Measurements from ENCODE around the gene MBTD1.

DNA sequence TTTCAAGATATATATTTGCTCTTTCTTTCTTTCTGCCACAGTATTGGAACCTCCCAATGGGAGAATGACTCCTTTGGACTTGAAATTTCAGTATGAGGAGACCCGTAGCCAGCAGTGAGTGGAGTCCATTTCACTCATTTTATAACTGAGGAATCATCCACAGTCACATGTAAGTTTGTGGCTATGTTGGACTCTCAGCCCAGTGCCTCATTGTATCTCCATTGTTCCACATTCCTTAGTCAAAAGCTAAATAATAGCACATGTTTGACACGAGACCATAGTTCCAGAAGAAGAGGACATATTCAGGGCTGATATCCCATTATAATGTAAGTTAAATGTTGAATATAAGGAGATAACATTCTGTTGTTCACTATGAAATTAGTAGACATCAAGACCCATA is 126.5 kb downstream of the MBTD1 start:
- TF ChIP-seq POLR2A (IDR thresholded peaks at IDR 0.05) (no peak), POLR2AphosphoS5 (IDR thresholded peaks at IDR 0.05) (no peak)
- TF ChIP-seq, protein P1, sequence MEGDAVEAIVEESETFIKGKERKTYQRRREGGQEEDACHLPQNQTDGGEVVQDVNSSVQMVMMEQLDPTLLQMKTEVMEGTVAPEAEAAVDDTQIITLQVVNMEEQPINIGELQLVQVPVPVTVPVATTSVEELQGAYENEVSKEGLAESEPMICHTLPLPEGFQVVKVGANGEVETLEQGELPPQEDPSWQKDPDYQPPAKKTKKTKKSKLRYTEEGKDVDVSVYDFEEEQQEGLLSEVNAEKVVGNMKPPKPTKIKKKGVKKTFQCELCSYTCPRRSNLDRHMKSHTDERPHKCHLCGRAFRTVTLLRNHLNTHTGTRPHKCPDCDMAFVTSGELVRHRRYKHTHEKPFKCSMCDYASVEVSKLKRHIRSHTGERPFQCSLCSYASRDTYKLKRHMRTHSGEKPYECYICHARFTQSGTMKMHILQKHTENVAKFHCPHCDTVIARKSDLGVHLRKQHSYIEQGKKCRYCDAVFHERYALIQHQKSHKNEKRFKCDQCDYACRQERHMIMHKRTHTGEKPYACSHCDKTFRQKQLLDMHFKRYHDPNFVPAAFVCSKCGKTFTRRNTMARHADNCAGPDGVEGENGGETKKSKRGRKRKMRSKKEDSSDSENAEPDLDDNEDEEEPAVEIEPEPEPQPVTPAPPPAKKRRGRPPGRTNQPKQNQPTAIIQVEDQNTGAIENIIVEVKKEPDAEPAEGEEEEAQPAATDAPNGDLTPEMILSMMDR (IDR thresholded peaks at IDR 0.05): no peak
